Measurements from ENCODE around the gene KDM4C. TPM values are rescaled to one million over a fixed set of nuclear protein-coding genes. Genes with fewer than 3 reads are reported as not detected.

The KDM4C gene
- total RNA-seq, 1 donor from 2014 or later = 33.7 TPM

- no peak for DNase-seq (ENCODE audit: low spot score)
Observed at GRCh38 chr9:7129391-7129790, 371.6 kb downstream of the KDM4C start.

DNA sequence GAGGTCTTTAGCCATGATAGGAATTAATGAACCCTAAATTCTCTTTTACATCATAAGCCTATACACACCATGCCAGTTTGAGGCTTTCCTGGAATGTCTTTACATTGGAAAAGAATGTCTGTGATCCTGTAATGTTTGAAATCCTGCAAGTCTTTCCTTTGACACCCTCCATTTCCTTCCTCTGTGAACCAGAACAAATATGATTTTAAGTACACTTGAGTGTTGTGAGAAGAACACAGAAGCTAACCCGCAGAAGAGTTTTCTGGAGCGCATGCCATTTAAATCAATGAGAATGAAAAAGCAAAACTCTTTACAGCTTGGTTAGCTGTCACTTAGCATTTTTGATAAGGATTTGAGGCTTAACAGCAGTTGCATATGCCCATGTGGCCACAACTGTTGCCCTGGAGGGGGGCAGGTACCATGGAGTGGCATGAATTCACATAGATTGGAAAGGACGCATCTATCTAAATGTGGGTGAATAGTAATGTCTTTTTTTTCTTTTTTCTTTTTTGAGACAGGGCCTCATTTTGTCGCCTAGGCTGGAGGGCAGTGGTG, 372.6 kb downstream of the KDM4C start:
- no peak for DNase-seq (ENCODE audit: low spot score)

- DNase-seq (ENCODE audit: low spot score) = no peak
Observed at GRCh38 chr9:7132605-7133004, 374.8 kb downstream of the KDM4C start.

GRCh38 chr9:7135735-7136134, 378.0 kb downstream of the KDM4C start:
- no peak for DNase-seq (ENCODE audit: low spot score)

GRCh38 chr9:7137040-7137439, 379.3 kb downstream of the KDM4C start:
- DNase-seq (ENCODE audit: low spot score) = no peak

- no peak for DNase-seq (ENCODE audit: low spot score)
Observed at GRCh38 chr9:7137571-7137970, 379.8 kb downstream of the KDM4C start.

DNA sequence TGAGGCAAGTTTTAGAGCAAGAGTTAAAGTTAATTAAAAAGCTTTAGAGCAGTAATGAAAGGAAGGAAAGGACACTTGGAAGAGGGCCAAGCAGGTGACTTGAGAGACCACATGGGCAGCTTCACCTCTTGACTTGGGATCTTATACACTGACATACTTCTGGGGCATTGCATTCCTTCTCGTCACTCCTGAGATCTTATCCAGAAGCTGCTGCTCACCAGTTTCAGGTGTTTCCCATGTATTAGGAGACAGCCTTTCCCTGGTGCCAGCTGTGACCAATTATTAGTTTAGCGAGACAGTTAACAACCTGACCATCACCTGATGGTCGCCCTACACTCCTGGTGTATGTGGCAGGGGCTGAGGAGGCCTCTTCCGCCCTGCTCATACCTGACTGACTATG, 382.1 kb downstream of the KDM4C start:
- no peak for DNase-seq (ENCODE audit: low spot score)

DNA sequence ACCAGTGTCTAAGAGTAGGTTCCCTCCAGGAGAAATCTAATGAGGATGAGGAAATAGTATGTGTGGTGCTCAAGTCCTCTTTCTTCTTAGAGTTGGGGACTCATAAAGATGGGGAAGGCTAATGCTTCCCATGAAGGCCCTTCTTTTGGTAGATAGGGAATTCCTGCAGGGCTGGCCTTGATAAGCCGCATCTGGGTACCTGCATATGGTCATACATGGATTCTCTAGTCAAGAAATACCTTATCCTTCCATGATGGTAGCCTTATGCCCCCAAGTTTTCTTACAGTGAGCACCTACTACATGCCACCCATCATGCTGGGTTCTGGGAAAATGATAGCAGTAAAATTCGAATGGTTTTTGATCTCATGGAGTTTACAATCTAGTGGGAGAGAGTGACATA, 382.6 kb downstream of the KDM4C start:
- no peak for DNase-seq (ENCODE audit: low spot score)

DNA sequence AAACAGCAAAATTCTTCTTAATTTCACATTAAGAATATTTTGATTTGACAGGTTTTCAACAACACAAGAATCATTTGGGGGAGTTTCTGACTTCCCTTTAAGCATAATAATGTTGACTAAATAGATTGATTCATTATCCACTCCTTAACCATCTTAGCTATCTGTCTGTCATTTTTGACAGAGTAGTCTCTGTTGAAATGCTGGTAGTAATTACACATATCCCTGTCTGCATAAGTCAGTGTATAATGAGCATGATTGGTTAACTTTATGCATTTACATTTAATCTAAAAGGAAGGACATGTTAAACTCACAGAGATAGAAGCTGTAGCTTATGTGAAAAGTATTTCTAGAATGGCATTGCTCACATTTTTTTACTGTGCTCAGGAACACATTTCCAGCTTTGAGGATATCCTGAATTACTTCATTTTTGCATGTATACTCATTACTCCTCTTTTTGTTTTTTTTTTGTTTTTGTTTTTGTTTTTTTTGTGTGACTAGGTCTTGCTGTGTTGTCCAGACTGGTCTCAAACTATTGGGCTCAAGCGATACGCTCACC, 385.9 kb downstream of the KDM4C start:
- no peak for DNase-seq (ENCODE audit: low spot score)

DNA sequence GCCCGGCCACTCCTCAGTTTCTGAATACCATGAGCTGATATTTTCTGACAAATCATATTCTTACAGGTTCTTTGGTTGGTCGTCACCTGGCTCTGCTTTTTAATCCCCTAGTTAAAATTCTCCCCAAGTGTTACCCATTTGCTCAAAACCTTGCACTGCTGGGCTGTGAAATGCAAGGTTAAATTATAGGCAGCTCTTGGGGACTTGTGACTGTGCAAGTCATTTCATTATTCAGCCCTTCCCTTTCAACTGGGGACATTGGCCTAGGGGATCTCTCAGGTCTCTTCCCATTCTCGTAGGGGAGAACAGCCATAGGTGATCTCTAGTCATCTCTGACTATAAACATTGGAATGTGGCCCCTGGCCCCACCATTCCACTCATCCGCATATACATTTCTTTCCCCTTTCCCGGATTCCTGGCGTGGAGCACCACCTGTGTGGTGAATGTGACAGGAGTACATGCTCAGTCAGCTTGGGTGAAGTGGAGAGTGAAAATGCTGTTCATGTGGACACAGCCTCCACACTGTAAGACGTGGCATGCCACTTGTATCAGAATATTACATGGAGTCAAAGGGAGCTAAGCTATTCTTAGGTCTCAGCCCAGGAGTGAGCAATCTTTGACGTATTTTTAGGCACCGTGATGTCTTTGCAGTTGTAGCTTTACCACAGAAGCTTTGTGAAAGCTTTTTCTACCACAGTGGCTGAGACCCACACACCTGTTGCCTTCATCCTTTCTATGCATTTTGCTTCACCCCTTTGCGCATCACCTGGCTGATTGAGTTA, 386.7 kb downstream of the KDM4C start:
- no peak for DNase-seq (ENCODE audit: low spot score)

DNA sequence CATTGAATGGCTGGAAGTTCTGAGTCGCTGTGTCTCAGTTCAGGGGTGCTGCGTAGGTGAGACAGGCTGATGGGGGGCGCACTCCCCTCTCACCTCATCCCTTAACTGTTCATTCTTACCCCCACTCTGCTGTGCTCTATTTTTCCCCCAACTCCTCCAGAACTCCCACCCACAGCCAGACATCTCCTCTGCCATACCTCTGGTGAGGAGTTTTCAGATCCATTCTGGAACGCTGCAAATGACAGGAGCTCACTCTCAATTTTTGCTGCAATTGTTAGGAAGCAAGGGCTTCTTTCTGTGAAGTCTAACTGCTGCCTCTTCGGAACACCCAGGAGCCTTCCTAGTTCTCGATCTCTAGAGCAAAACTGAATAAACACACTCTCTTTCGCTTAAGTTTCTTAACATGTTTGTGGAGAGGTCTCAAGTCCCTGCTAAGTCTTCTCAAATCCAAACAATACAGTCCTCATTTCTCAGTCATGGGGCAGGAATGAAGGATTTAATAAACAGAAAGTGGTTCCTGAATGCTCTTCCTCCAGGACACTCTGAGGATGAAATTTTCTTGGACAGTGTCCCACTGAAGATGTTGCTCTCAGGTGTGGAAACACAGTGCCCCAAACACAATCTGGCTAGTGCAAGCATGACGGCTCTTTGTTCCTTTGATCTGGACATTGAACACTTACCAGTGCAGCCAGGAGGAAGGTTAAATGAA, 387.7 kb downstream of the KDM4C start:
- DNase-seq (ENCODE audit: low spot score) = no peak

GRCh38 chr9:7146582-7146981, 388.8 kb downstream of the KDM4C start:
- no peak for DNase-seq (ENCODE audit: low spot score)

- no peak for DNase-seq (ENCODE audit: low spot score)
Observed at GRCh38 chr9:7147121-7148090, 389.6 kb downstream of the KDM4C start.

GRCh38 chr9:7148243-7148765, 390.5 kb downstream of the KDM4C start:
- DNase-seq (ENCODE audit: low spot score) = no peak

GRCh38 chr9:7149258-7149657, 391.5 kb downstream of the KDM4C start:
- DNase-seq (ENCODE audit: low spot score) = no peak

- no peak for DNase-seq (ENCODE audit: low spot score)
Observed at GRCh38 chr9:7150153-7150890, 392.5 kb downstream of the KDM4C start.

- no peak for DNase-seq (ENCODE audit: low spot score)
Observed at GRCh38 chr9:7153134-7153533, 395.4 kb downstream of the KDM4C start.

- DNase-seq (ENCODE audit: low spot score) = no peak
Observed at GRCh38 chr9:7153566-7153965, 395.8 kb downstream of the KDM4C start.

DNA sequence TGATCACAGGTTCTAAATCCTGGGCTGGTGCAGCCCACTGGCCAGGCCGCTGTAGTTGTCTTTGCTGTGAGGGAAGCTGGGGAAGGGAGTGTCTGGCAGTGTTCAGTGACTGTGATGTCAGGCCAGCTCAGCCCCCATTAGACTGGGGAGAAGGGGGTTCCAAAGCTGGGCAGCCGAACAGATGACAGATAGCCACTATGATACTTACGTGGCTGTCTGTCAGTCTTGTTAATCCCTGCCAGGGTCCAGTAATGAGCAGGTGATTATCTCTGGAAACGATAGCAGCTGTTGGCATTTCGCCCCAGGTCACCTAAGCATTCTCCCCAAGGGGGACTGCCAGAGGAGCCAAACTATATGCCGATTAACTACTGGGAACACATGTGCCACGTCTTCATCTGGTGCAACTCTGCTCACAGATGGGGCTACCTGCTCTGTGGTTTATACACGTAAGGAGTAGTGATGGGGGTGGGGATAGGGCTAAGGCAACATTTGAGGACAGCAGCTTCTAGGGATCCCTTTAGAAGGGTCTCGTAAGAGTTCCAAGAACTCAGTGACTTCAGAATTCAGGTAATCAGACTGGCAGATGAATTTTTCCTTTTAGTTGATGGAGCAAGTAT, 396.3 kb downstream of the KDM4C start:
- DNase-seq (ENCODE audit: low spot score) = no peak

GRCh38 chr9:7154650-7155049, 396.9 kb downstream of the KDM4C start:
- DNase-seq (ENCODE audit: low spot score) = no peak

Measured in mesenteric fat pad (tissue), 1 donor.